GM23338 (cell line): ENCODE measurements around the gene GAR1. TPM values are rescaled to one million over a fixed set of nuclear protein-coding genes. Genes with fewer than 3 reads are reported as not detected.
A peak's percentile ranks its signal among the peaks of the same experiment; 100 is the strongest.

Experiments
- ATAC-seq: fragments of 200-7000 bp; cut with Tn5 transposase; 3 replicates; pipeline ENCODE4 v1.9.1; 2020
- DNase-seq: peaks from one replicate; pipeline ENCODE4 v3.0.0-alpha.2; 2015; ENCODE audit warnings: low spot score
- H2AFZ ChIP-seq: fragments of 200-600 bp; sonication (generic); 2 replicates; pipeline ENCODE4 v1.8.0; 2016; ENCODE audit warnings: antibody characterized with exemption, mild to moderate bottlenecking, moderate library complexity
- H3F3A ChIP-seq: fragments of 200-600 bp; sonication (generic); replicated peaks from 2 replicates; pipeline ENCODE4 v1.8.0; 2017; ENCODE audit warnings: antibody characterized with exemption, mixed run types, low read depth
- H3K27ac ChIP-seq: fragments of 200-600 bp; sonication (generic); 2 replicates; pipeline ENCODE4 v1.6.1; 2016; ENCODE audit warnings: low read depth
- H3K27me3 ChIP-seq: fragments of 200-600 bp; sonication (generic); 2 replicates; pipeline ENCODE4 v1.8.0; 2016; ENCODE audit warnings: mild to moderate bottlenecking, mixed run types, moderate library complexity; ENCODE audit not compliant: insufficient read depth
- H3K36me3 ChIP-seq: fragments of 200-600 bp; sonication (generic); 2 replicates; pipeline ENCODE4 v1.8.0; 2016; ENCODE audit warnings: mild to moderate bottlenecking; ENCODE audit not compliant: insufficient read depth
- H3K4me1 ChIP-seq: fragments of 200-600 bp; sonication (generic); 2 replicates; pipeline ENCODE4 v1.8.0; 2016; ENCODE audit warnings: mild to moderate bottlenecking, moderate library complexity; ENCODE audit not compliant: insufficient read depth
- H3K4me2 ChIP-seq: fragments of 200-600 bp; sonication (generic); 2 replicates; pipeline ENCODE4 v1.7.1; 2017; ENCODE audit warnings: mixed run types
- H3K4me3 ChIP-seq: fragments of 200-600 bp; sonication (generic); 2 replicates; pipeline ENCODE4 v1.6.1; 2016; ENCODE audit warnings: mixed run types
- H3K79me2 ChIP-seq: fragments of 200-600 bp; sonication (generic); replicated peaks from 2 replicates; pipeline ENCODE4 v1.8.0; 2017; ENCODE audit warnings: mild to moderate bottlenecking; ENCODE audit not compliant: insufficient read depth
- H3K9me2 ChIP-seq: fragments of 200-600 bp; sonication (generic); 2 replicates; pipeline ENCODE4 v1.8.0; 2017; ENCODE audit not compliant: insufficient read depth
- H4K20me1 ChIP-seq: fragments of 200-600 bp; sonication (generic); replicated peaks from 2 replicates; pipeline ENCODE4 v1.8.0; 2017; ENCODE audit warnings: mild to moderate bottlenecking; ENCODE audit not compliant: insufficient read depth
- H3K27ac Mint-ChIP-seq: 2 replicates; pipeline ENCODE4 v1.8.0; 2020; ENCODE audit warnings: inconsistent platforms, mild to moderate bottlenecking, moderate library complexity, mixed read lengths
- H3K27me3 Mint-ChIP-seq: 3 replicates; pipeline ENCODE4 v1.8.0; 2022; ENCODE audit warnings: low read depth, mild to moderate bottlenecking, moderate library complexity, mixed read lengths, inconsistent platforms; ENCODE audit not compliant: insufficient read depth, poor library complexity
- H3K36me3 Mint-ChIP-seq: 3 replicates; pipeline ENCODE4 v1.8.0; 2021; ENCODE audit warnings: low read depth, mild to moderate bottlenecking, inconsistent platforms, moderate library complexity, mixed read lengths
- H3K4me1 Mint-ChIP-seq: 3 replicates; pipeline ENCODE4 v1.8.0; 2020; ENCODE audit warnings: mild to moderate bottlenecking, inconsistent platforms, mixed read lengths
- H3K4me3 Mint-ChIP-seq: 3 replicates; pipeline ENCODE4 v1.8.0; 2021; ENCODE audit warnings: moderate library complexity, mild to moderate bottlenecking, inconsistent platforms, mixed read lengths
- H3K9me3 Mint-ChIP-seq: 3 replicates; pipeline ENCODE4 v1.8.0; 2020; ENCODE audit warnings: moderate library complexity, mild to moderate bottlenecking, inconsistent platforms, mixed read lengths
- CTCF ChIP-seq, 2 experiments: fragments of 200-600 bp in 1 of 2; sonication (generic) in 1 of 2; conservative IDR thresholded peaks; 2 replicates each; pipeline versions ENCODE4 v1.5.1 to v1.6.1; 2016 to 2017; ENCODE audit warnings: antibody characterized with exemption in 2 of 2, low read depth in 2 of 2, mild to moderate bottlenecking in 2 of 2, moderate library complexity in 1 of 2
- ETS1 ChIP-seq: IDR thresholded peaks from 2 replicates; pipeline ENCODE4 v1.6.1; 2016; ENCODE audit warnings: antibody characterized with exemption
- EZH2phosphoT487 ChIP-seq: fragments of 200-600 bp; sonication (generic); IDR thresholded peaks from one replicate; pipeline ENCODE4 v1.8.1; 2018; ENCODE audit warnings: antibody characterized with exemption; ENCODE audit not compliant: unreplicated experiment
- JUNB ChIP-seq: IDR thresholded peaks from one replicate; pipeline ENCODE4 v1.6.1; 2016; ENCODE audit warnings: antibody characterized with exemption; ENCODE audit not compliant: unreplicated experiment
- POLR2AphosphoS5 ChIP-seq: IDR thresholded peaks from 2 replicates; pipeline ENCODE4 v1.6.1; 2016; ENCODE audit warnings: antibody characterized with exemption, low read depth
- ZNF114 ChIP-seq: fragments of 250-450 bp; sonication (Bioruptor Pico); IDR thresholded peaks from 2 replicates; pipeline ENCODE4 v1.5.0; 2020; ENCODE audit warnings: mild to moderate bottlenecking, moderate library complexity
- ZNF331 ChIP-seq: fragments of 250-450 bp; sonication (Bioruptor Pico); IDR thresholded peaks from 2 replicates; pipeline ENCODE4 v1.5.0; 2020; ENCODE audit warnings: low read depth, mild to moderate bottlenecking, moderate library complexity
- polyA plus RNA-seq: library from polyadenylated mRNA; unstranded; fragments of >200 nt; fragmentation: Nextera tagmentation; extraction: Ambion mirVana; gene quantifications from 2 replicates; pipeline ENCODE4 v1.2.1, GENCODE V29; 2016
- total RNA-seq: library from RNA; depleted of rRNA; stranded (reverse); fragments of >200 nt; shearing (Covaris generic); gene quantifications from 2 replicates; pipeline ENCODE4 v1.2.3, GENCODE V29; 2014

GAR1 gene
- total and polyA plus RNA-seq, 2 experiments from 2014 or later = 13.8 to 98.7 TPM

GRCh38 chr4:109795059-109795458, 20.5 kb upstream of the GAR1 start (continued):
- TF ChIP-seq JUNB = no peak
- no peak for TF ChIP-seq ZNF114 (CRISPR knock-in tag)
- TF ChIP-seq CTCF (conservative IDR thresholded peaks at IDR 0.05; ENCODE audit: low read depth in 2 of 2) = no peak

GRCh38 chr4:109798866-109799265, 16.7 kb upstream of the GAR1 start:
- no peaks in the 10 kb centered on the region for H3K9me2 ChIP-seq
- H3K4me3 Mint-ChIP-seq = no peak overlapping the region
- no peaks in the 10 kb centered on the region for H3K4me1 ChIP-seq

More at GRCh38 chr4:109798866-109799265, 16.7 kb upstream of the GAR1 start:
- Histone ChIP-seq H3K36me3 (no peaks in the 10 kb centered on the region), H3K79me2 (no peaks in the 10 kb centered on the region), H4K20me1 (no peaks in the 10 kb centered on the region), H3K4me3 (no peak overlapping the region), H3K4me2 (no peak overlapping the region), H3K27ac (no peak overlapping the region), H2AFZ (no peak overlapping the region), H3F3A (no peaks in the 10 kb centered on the region), H3K27me3 (no peaks in the 10 kb centered on the region)
- peaks cover 5% of the 10 kb centered on the region for H3K27me3 Mint-ChIP-seq
- ATAC-seq (peak; percentile 59), DNase-seq (peak; percentile 29)
- peaks cover 4% of the 10 kb centered on the region; the same call in 1 of the 3 replicates for H3K36me3 Mint-ChIP-seq
- H3K27ac Mint-ChIP-seq = no peak overlapping the region
- TF ChIP-seq EZH2phosphoT487 = no peak
- no peak for TF ChIP-seq ZNF114 (CRISPR knock-in tag)
- TF ChIP-seq CTCF (conservative IDR thresholded peaks at IDR 0.05; ENCODE audit: low read depth in 2 of 2) = no peak
- no peak for TF ChIP-seq POLR2AphosphoS5
- no peak for TF ChIP-seq ETS1
- TF ChIP-seq ZNF331 (CRISPR knock-in tag) = no peak
- H3K9me3 Mint-ChIP-seq = peaks cover 11% of the 10 kb centered on the region; the same call in 2 of the 3 replicates
- H3K4me1 Mint-ChIP-seq = no peaks in the 10 kb centered on the region
